GM19023 (cell line): ENCODE results near the gene TNFRSF21.
"Not testable (repeated sequence)": the region's sequence is repeated elsewhere in the genome, so short reads cannot be mapped to it uniquely, and the experiment has no call there.

Source experiments
- ATAC-seq: cut with Tn5 transposase; IDR thresholded peaks from one replicate; pipeline ENCODE4 v1.9.1; 2021; ENCODE audit warnings: mild to moderate bottlenecking, moderate library complexity; ENCODE audit not compliant: unreplicated experiment

The TNFRSF21 gene

GRCh38 chr6:47290124-47290834, 19.4 kb downstream of the TNFRSF21 start:
- ATAC-seq, result no peak

DNA sequence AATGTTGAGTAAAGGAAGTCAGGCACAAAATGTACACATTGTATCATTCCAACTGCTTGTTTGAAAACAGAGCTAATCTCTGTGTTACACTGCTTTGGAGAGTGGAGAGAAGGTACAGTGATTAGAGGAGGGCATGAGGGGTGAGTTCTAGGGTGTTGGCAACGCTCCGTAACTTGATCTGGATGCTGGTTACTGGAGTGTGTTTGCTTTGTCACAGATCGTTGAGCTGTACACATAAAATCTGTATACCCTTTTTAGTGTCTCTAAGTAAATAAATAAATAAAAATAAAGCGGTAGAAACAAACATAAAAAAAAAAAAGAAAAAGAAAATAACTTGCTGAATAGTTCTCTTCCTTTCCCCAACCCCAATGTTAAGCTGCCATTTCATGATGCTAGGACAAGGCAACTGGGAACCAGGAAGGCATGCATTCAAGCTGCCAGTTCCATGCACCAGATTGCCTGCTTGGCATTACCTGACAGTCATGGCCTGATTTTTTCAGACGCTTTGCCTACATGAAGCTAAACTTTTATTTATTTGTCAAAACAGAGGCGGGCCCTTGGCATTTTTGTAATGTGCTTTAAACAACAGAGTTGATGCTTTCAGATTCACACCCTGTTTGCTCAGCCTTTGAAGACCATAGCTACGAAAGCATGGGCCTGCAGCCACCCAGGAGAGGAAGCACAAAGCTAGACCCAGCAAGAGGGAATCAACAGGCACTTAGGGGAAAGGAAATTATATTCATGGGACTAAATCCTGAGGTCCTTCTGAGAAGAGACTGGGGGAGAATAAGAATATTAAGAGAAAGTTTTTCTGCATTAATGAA, 21.2 kb downstream of the TNFRSF21 start:
- ATAC-seq, result no peak

DNA sequence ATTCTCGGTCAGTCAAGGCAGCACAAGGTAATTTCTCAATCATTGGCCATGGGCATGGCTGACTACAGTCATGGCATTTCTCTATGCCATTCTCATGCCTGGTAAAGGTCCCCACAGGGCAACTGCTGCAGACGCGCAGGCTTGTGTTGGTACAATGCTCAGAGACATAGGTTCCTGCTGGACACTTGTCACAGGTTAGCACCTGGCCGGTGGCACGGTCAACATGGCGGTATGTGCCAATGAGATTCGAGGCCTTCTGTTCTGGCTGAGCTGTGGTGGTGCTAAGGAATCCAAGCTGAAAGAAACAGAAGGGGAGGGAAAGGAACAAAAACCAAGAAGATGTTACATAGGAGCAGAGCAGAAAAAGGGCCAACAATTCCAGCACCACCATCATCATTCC, 23.4 kb downstream of the TNFRSF21 start:
- no peak for ATAC-seq

DNA sequence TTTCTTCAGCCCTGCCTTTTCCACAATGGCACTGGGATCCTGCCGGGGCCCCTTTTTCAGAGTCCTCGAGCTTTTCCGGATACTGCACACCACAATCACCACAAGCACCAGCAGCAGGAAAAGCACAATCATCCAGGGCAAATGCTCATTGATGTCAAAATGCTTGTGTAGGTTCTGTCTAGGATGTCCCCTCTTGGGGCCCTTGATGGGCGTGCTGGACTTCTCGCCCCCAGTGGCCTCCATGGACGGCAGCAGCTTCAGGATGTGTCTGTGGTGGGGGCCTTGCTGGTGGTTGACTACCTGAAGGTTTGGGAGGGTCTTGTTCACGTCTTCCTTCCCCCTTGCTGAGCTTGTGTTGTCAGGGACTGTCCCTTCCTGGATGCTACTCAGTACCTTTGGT, 25.7 kb downstream of the TNFRSF21 start:
- ATAC-seq, result no peak

GRCh38 chr6:47278545-47278944, 31.2 kb downstream of the TNFRSF21 start:
- no peak for ATAC-seq

DNA sequence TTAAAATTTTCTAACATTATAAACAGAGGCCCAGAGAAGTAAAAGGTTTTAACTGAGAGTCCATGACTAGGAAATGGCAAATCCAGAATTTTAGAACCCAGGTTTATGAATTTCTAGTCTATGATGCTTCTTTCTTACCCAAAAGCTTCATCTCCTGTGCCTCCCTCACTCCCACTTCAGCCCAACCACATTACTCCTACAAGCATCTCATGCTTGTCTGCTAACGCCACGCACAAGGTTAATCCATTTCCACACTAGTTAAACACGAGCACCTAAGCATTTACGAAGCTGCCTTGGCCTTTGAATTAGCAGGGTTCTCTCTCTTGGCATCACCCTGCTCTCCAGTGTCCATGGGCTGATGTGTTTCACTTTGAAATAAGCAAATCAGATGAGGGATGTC, 32.0 kb downstream of the TNFRSF21 start:
- no peak for ATAC-seq

- no peak for ATAC-seq
Measured at GRCh38 chr6:47276377-47276776, 33.3 kb downstream of the TNFRSF21 start.

DNA sequence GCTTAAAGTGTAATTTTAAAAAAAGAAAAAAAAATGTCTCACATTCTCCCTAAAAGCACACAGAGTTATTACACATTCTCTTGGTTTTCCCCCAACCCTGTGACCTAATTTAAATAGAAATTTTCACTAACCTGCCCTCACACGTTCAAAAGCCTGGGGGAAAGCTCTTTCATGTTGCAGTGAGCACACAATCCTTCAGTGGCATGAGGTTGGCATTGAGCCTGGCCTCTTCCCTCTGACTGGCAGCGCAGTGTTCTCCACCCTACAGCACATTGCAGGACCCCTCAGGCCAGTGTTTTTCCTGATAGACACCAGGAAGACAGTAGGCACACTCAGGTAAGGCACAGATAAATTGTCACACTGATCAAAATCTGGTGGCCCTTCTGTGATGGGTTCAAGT, 34.1 kb downstream of the TNFRSF21 start:
- no peak for ATAC-seq

DNA sequence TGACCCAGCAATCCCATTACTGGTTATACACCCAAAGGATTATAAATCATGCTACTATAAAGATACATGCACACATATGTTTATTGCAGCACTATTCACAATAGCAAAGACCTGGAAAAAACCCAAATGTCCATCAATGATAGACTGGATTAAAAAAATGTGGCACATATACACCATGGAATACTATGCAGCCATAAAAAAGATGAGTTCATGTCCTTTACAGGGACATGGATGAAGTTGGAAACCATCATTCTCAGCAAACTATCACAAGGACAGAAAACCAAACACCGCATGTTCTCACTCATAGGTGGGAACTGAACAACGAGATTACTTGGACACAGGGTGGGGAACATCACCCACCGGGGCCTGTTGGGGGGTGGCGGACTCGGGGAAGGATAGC, 34.6 kb downstream of the TNFRSF21 start:
- not testable (repeated sequence) for ATAC-seq

- ATAC-seq, result no peak
Measured at GRCh38 chr6:47268572-47269187, 41.0 kb downstream of the TNFRSF21 start.

GRCh38 chr6:47267301-47267700, 42.4 kb downstream of the TNFRSF21 start:
- ATAC-seq, result no peak

- ATAC-seq, result no peak
Measured at GRCh38 chr6:47265971-47266370, 43.7 kb downstream of the TNFRSF21 start.

DNA sequence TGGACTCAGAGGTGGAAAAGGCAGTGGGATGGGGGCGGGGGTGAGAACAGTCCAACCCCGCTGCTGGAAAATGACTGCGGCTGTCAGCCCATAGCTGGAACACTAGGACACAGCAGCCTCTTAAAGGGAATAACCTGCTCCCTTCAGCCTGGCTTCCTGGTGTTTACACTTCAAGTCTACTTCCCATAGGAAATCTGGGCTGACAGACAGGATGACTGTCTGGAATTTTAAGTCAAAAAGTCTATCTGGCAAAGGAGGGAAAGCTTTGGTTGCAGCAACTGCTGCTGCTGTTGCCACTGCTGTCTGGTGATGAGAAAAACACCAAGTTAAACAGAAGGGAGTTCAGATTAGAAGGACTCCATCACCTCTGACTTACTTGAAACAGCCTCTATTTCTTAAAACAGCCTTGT, 44.9 kb downstream of the TNFRSF21 start:
- no peak for ATAC-seq

GRCh38 chr6:47263268-47263667, 46.4 kb downstream of the TNFRSF21 start:
- no peak for ATAC-seq

DNA sequence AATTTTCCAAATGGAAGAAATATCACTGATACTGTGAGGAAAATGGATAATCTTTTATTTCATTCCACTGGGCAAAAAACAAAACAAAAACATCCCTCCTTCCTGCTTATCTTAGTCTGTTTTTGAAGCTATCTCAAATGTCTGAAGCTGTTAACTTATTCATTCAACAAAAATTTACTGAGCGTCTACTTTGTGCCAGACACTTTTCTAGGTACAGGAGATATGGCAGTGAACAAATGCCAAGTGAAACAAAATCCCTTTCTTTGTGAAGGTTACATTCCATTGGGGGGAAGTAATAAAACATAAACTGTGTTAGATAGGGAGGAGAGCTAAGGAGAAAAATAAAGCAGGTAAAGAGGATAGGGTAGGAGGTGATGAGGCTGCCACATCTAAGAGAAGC, 47.5 kb downstream of the TNFRSF21 start:
- ATAC-seq, result no peak

- no peak for ATAC-seq
Measured at GRCh38 chr6:47261191-47261590, 48.5 kb downstream of the TNFRSF21 start.

- no peak for ATAC-seq
Measured at GRCh38 chr6:47260021-47260420, 49.7 kb downstream of the TNFRSF21 start.

- ATAC-seq, result no peak
Measured at GRCh38 chr6:47258724-47259347, 50.9 kb downstream of the TNFRSF21 start.

DNA sequence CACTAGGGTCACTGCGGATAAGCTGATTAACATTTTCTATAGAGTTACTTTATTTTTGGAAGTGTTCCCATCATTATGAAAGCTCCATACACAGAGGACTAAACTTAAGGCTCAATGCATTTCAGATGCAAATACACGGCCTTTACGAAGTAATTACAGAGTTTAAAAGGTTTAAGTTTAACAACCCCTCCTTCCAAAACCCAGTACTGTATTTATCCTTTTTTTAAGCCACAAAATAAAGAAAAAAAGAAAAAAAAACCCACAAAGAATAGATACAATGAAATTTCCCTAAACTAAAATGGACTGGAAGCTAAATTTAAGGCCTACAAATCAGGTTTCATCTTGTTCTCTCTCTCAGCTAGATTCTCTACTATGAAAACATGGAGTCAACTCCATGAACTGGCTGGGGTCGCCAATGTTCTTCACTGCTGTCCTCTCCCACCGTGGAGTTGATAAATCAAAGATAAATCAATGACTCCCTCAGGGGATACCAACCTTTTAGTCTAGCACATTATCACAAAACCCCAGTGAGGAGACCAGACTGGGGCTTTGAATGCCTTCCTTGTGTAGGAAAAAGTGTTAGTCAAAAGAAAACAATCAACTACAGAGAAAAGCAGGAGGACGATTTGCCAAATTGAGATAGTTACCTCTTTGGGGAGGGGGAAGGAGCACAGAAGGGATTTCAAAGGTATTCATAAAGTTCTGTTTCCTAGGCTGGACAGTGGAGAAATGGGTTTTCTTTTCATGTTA, 52.5 kb downstream of the TNFRSF21 start:
- no peak for ATAC-seq

DNA sequence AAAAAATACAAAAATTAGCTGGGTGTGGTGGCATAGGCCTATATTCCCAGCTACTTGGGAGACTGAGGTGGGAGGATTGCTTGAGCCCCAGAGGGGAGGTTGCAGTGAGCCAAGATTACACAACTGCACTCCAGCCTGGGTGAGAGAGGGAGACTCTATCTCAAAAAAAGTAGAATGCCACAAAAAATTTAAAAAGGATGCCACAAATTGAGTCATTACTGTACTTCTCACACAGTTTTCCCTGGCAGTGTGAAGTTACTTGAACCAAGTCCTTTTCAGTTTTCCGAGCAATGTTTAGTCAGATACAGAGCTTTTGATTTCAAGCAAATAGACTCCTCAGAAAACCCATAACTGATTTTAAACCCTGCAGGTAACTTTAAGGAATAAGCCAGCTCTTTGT, 53.3 kb downstream of the TNFRSF21 start:
- no peak for ATAC-seq

DNA sequence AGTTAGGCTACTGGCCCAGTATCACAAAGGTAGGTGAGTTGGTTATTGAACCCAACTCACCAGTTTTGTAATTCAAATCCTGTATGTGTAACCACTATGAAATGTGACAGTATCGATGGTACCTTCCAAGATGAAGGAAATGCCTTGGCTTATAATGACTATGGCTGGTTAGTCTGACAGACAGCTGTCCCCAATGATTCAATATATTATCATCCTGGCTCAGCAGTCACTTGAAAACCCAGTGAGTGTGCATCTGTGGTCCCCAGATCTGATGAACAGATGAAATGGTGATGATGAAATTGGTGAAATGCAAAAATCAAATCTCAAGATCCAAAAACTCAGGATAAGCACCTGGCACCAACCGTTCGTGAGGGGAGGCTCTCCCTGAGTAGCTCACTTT, 54.8 kb downstream of the TNFRSF21 start:
- no peak for ATAC-seq
